ENCODE measurements around the gene PRSS23. TPM values are rescaled to one million over a fixed set of nuclear protein-coding genes. Genes with fewer than 3 reads are reported as not detected.

The PRSS23 gene
- total RNA-seq, 1 donor from 2014 or later: 40.3 TPM

- intact Hi-C loops (cut with DNase I): no loop called here
- no peaks in the 10 kb centered on the region for H3K27me3 ChIP-seq (ENCODE audit: low read depth)
Observed at GRCh38 chr11:86812322-86812670, 12.0 kb downstream of the PRSS23 start.

GRCh38 chr11:86812981-86813380 lies 12.6 kb downstream of the PRSS23 start:
- H3K36me3 ChIP-seq: no peaks in the 10 kb centered on the region
- DNase-seq (no peak), ATAC-seq (no peak)
- H3K4me3 ChIP-seq: no peak overlapping the region
- H3K9me3 ChIP-seq: no peaks in the 10 kb centered on the region
- H3K27me3 ChIP-seq (ENCODE audit: low read depth): no peaks in the 10 kb centered on the region
- intact Hi-C loops (cut with DNase I): no loop called here
- no peak for TF ChIP-seq CTCF (IDR thresholded peaks at IDR 0.05)
- H3K4me1 ChIP-seq: peaks cover 6% of the 10 kb centered on the region
- no peak overlapping the region for H3K27ac ChIP-seq

More at GRCh38 chr11:86812322-86812670, 12.0 kb downstream of the PRSS23 start:
- H3K27ac ChIP-seq: no peak overlapping the region
- H3K9me3 ChIP-seq: no peaks in the 10 kb centered on the region
- ATAC-seq: no peak
- no peaks in the 10 kb centered on the region for H3K36me3 ChIP-seq
- no peak for TF ChIP-seq CTCF (IDR thresholded peaks at IDR 0.05)
- DNase-seq: no peak
- no peak overlapping the region for H3K4me3 ChIP-seq
- H3K4me1 ChIP-seq: peaks cover 10% of the 10 kb centered on the region

GRCh38 chr11:86814775-86815174 lies 14.4 kb downstream of the PRSS23 start:
- Histone ChIP-seq H3K27me3 (ENCODE audit: low read depth) (no peaks in the 10 kb centered on the region), H3K27ac (no peak overlapping the region), H3K36me3 (no peaks in the 10 kb centered on the region), H3K4me3 (no peak overlapping the region), H3K4me1 (peaks cover 15% of the 10 kb centered on the region), H3K9me3 (no peaks in the 10 kb centered on the region)
- ATAC-seq (no peak), DNase-seq (no peak)
- intact Hi-C loops (cut with DNase I): loop anchor here (5.0 kb wide), 1 partner anchor 357 kb away; no protein-coding TSS in a partner anchor
- TF ChIP-seq CTCF (IDR thresholded peaks at IDR 0.05): no peak

GRCh38 chr11:86815726-86816125 lies 15.4 kb downstream of the PRSS23 start:
- DNase-seq: no peak
- H3K36me3 ChIP-seq: no peaks in the 10 kb centered on the region
- no peak for ATAC-seq
- no peaks in the 10 kb centered on the region for H3K9me3 ChIP-seq
- no peak overlapping the region for H3K27ac ChIP-seq
- no peak overlapping the region for H3K4me3 ChIP-seq
- intact Hi-C loops (cut with DNase I): loop anchor here (5.0 kb wide), 1 partner anchor 358 kb away; no protein-coding TSS in a partner anchor
- H3K4me1 ChIP-seq: peaks cover 15% of the 10 kb centered on the region
- H3K27me3 ChIP-seq (ENCODE audit: low read depth): no peaks in the 10 kb centered on the region
- no peak for TF ChIP-seq CTCF (IDR thresholded peaks at IDR 0.05)

GRCh38 chr11:86816251-86816726 lies 15.9 kb downstream of the PRSS23 start:
- DNase-seq (no peak), ATAC-seq (no peak)
- Histone ChIP-seq H3K27ac (no peak overlapping the region), H3K4me3 (no peak overlapping the region), H3K36me3 (no peaks in the 10 kb centered on the region), H3K27me3 (ENCODE audit: low read depth) (no peaks in the 10 kb centered on the region), H3K9me3 (no peaks in the 10 kb centered on the region), H3K4me1 (peaks cover 15% of the 10 kb centered on the region)
- intact Hi-C loops (cut with DNase I): loop anchor here (5.0 kb wide), 1 partner anchor 359 kb away; no protein-coding TSS in a partner anchor
- TF ChIP-seq CTCF (IDR thresholded peaks at IDR 0.05): no peak

Measured in lower lobe of right lung (tissue), 2 donors.